IMR-90 (cell line): ENCODE results near the gene CNPPD1.

ENCODE experiments used
- BHLHE40 ChIP-seq: fragments of 150-350 bp; IDR thresholded peaks from 2 replicates; pipeline ENCODE4 v1.6.1; 2016; ENCODE audit warnings: mild to moderate bottlenecking, low read depth, low read length
- CEBPB ChIP-seq: IDR thresholded peaks from 2 replicates; pipeline ENCODE4 v1.6.1; 2012; ENCODE audit warnings: low read depth, low read length, improper control_type of control experiment
- CHD1 ChIP-seq: IDR thresholded peaks from 2 replicates; pipeline ENCODE4 v1.6.1; 2012; ENCODE audit warnings: low read depth, low read length, improper control_type of control experiment
- CTCF ChIP-seq: conservative IDR thresholded peaks from 2 replicates; pipeline ENCODE4 v1.5.1; 2012; ENCODE audit warnings: mild to moderate bottlenecking, low read depth, low read length, improper control_type of control experiment
- FOS ChIP-seq: fragments of 150-350 bp; IDR thresholded peaks from 2 replicates; pipeline ENCODE4 v1.6.1; 2016; ENCODE audit warnings: low read depth, low read length
- MAFK ChIP-seq: IDR thresholded peaks from 2 replicates; pipeline ENCODE4 v1.6.1; 2012; ENCODE audit warnings: low read depth, low read length, improper control_type of control experiment
- MAZ ChIP-seq: IDR thresholded peaks from 2 replicates; pipeline ENCODE4 v1.6.1; 2012; ENCODE audit warnings: low read depth, mild to moderate bottlenecking, low read length, improper control_type of control experiment, moderate library complexity, borderline replicate concordance
- MXI1 ChIP-seq: IDR thresholded peaks from 2 replicates; pipeline ENCODE4 v1.6.1; 2012; ENCODE audit warnings: low read depth, mild to moderate bottlenecking, low read length, moderate library complexity, borderline replicate concordance
- NFE2L2 ChIP-seq: fragments of 150-350 bp; IDR thresholded peaks from 2 replicates; pipeline ENCODE4 v1.6.1; 2016; ENCODE audit warnings: low read depth, mild to moderate bottlenecking, low read length
- POLR2A ChIP-seq: IDR thresholded peaks from 2 replicates; pipeline ENCODE4 v1.6.1; 2012; ENCODE audit warnings: mild to moderate bottlenecking, low read depth, low read length
- RAD21 ChIP-seq: IDR thresholded peaks from 2 replicates; pipeline ENCODE4 v1.6.1; 2012; ENCODE audit warnings: low read length, improper control_type of control experiment
- RCOR1 ChIP-seq: IDR thresholded peaks from 2 replicates; pipeline ENCODE4 v1.6.1; 2012; ENCODE audit warnings: mild to moderate bottlenecking, low read length, improper control_type of control experiment; ENCODE audit not compliant: insufficient replicate concordance
- SMC3 ChIP-seq: fragments of 150-350 bp; IDR thresholded peaks from 2 replicates; pipeline ENCODE4 v1.6.1; 2016; ENCODE audit warnings: low read depth, mild to moderate bottlenecking, antibody characterized with exemption, low read length, moderate library complexity
- TF ChIP-seq, protein P1 (sequence below): fragments of 150-350 bp; IDR thresholded peaks from 2 replicates; pipeline ENCODE4 v1.6.1; 2016; ENCODE audit warnings: low read depth, mild to moderate bottlenecking, low read length, moderate library complexity, borderline replicate concordance

- TF ChIP-seq CTCF (no peak), FOS (no peak), SMC3 (no peak), POLR2A (no peak), MXI1 (no peak), BHLHE40 (no peak), RAD21 (no peak), NFE2L2 (no peak), MAZ (no peak), CEBPB (no peak), RCOR1 (no peak), MAFK (no peak), CHD1 (no peak)
- TF ChIP-seq, protein P1, sequence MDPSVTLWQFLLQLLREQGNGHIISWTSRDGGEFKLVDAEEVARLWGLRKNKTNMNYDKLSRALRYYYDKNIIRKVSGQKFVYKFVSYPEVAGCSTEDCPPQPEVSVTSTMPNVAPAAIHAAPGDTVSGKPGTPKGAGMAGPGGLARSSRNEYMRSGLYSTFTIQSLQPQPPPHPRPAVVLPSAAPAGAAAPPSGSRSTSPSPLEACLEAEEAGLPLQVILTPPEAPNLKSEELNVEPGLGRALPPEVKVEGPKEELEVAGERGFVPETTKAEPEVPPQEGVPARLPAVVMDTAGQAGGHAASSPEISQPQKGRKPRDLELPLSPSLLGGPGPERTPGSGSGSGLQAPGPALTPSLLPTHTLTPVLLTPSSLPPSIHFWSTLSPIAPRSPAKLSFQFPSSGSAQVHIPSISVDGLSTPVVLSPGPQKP, result no peak
These were observed 32.8 kb upstream of the CNPPD1 start for GRCh38 chr2:219209236-219210195.
